KG1 (cell line): ENCODE measurements around the gene BSDC1.
"Not testable (repeated sequence)": the region's sequence is repeated elsewhere in the genome, so short reads cannot be mapped to it uniquely, and the experiment has no call there.

ENCODE experiments used
- DNase-seq: peaks from one replicate; lab custom pipeline; 2025; lab: John Stamatoyannopoulos, UW

The BSDC1 gene

GRCh38 chr1:32357614-32358013 lies 36.6 kb downstream of the BSDC1 start:
- DNase-seq: no peak

GRCh38 chr1:32356478-32356877 lies 37.8 kb downstream of the BSDC1 start:
- no peak for DNase-seq

- DNase-seq: not testable (repeated sequence)
Observed at GRCh38 chr1:32355778-32356177, 38.5 kb downstream of the BSDC1 start.

- DNase-seq: no peak
Observed at GRCh38 chr1:32353886-32354570, 40.2 kb downstream of the BSDC1 start.

GRCh38 chr1:32353431-32353830 lies 40.8 kb downstream of the BSDC1 start:
- DNase-seq: no peak

- DNase-seq: no peak
Observed at GRCh38 chr1:32352831-32353383, 41.3 kb downstream of the BSDC1 start.

- DNase-seq: no peak
Observed at GRCh38 chr1:32352239-32352745, 41.9 kb downstream of the BSDC1 start.

- DNase-seq: peak; percentile 86
Observed at GRCh38 chr1:32351399-32352238, 42.6 kb downstream of the BSDC1 start.

- no peak for DNase-seq
Observed at GRCh38 chr1:32350785-32351398, 43.3 kb downstream of the BSDC1 start.

GRCh38 chr1:32349211-32349708 lies 45.0 kb downstream of the BSDC1 start:
- DNase-seq: peak; percentile 31

GRCh38 chr1:32346532-32347157 lies 47.6 kb downstream of the BSDC1 start:
- DNase-seq: no peak

GRCh38 chr1:32345289-32345827 lies 48.9 kb downstream of the BSDC1 start:
- DNase-seq: peak; percentile 17

GRCh38 chr1:32342704-32343103 lies 51.5 kb downstream of the BSDC1 start:
- DNase-seq: no peak

- no peak for DNase-seq
Observed at GRCh38 chr1:32341971-32342370, 52.3 kb downstream of the BSDC1 start.

GRCh38 chr1:32341186-32341757 lies 53.0 kb downstream of the BSDC1 start:
- no peak for DNase-seq

- DNase-seq: no peak
Observed at GRCh38 chr1:32339363-32339978, 54.8 kb downstream of the BSDC1 start.

GRCh38 chr1:32338637-32339145 lies 55.5 kb downstream of the BSDC1 start:
- no peak for DNase-seq

- no peak for DNase-seq
Observed at GRCh38 chr1:32337855-32338636, 56.2 kb downstream of the BSDC1 start.

- peak; percentile 31 for DNase-seq
Observed at GRCh38 chr1:32336963-32337675, 57.1 kb downstream of the BSDC1 start.
